ENCODE data around the gene MIB2.

Gene MIB2

DNA sequence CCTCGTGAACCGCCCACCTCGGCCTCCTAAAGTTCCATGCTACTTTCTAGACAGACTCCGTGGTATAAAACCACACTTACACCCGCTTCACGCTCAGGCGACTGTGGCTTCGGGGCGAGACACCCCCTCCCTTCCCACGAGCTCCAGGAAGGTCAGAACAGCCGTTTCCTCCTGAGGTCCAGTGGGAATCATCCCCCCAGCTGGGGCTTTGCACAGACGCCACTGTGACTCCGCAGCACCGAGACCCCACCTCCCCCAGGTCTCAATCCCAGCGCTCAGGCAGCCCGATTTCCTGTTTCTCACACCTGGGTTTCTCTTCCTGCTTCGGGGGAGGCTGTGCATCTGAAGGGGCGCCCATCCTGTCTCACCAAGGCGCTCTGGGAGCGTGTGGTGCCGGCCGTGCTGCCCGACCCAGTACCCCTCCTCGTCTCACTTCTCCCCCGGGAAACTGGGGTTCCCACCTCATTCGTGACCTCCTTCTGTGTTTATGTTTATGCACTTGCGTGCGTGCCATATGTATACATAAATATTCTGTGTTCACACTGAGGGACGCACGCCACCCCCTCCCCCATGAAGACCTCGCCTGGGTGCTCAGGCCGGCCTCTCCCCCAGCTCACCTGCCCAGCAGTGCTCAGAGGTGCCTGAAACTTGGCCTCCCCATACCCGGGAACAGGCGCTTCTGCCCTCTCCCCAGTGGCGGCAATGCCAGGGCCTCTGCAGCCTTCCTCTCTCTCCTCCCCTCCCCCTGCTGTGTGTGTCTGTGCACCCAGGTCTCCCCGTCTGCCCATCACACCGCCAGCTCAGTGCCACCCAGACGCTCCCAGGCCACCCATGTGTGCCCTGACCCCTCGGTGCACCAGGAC lies 62.6 kb downstream of the MIB2 start:
- in situ Hi-C loops (cut with HindIII; ENCODE audit: low sequenced_read_pairs) = no loop called here
- H3K4me3 ChIP-seq (ENCODE audit: low read depth, low read length) = no peak overlapping the region
- no peak for DNase-seq (ENCODE audit: low read depth)
- TF ChIP-seq CTCF (IDR thresholded peaks at IDR 0.05; ENCODE audit: low read depth, low read length, missing control alignments) = no peak

DNA sequence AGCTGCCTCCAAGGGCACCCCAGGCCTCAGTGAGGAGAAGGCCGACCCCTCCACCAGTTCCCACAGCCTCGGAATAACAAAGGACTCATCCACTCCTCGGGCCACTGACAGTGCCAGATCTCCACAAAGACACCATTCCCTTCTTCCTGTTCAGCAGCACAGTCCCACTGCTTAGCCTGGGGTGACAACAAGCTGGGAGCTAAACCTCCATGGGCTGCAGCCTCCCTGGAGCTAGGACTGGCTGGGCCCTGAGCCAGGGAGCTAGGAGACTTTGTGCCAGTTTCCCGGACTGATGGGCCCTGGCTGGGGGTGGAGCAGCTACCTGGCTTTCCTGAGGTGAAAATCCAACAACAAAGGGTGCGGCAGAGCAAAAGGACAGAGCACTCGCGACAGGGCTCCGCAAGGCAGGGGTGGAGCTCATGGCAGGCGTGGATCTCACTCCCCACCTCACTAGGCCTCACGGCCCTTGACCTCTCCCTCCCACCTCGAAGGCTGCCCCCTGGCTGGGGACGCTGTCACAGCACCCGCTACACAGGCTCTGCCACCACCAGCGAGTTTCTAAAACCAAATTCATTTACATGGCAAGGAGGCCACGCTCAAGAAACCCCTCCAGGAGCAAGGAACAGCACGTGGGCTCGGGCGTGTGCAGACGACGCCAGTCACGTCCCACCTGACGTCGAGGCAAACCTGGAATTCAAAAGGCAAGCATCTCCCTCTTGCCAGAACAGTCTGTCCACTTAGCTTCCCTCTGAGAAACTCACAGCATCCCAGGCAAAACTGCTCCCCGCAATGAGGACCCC lies 63.5 kb downstream of the MIB2 start:
- no peak for DNase-seq (ENCODE audit: low read depth)
- TF ChIP-seq CTCF (IDR thresholded peaks at IDR 0.05; ENCODE audit: low read depth, low read length, missing control alignments) = peak; percentile 29
- H3K4me3 ChIP-seq (ENCODE audit: low read depth, low read length) = no peak overlapping the region
- in situ Hi-C loops (cut with HindIII; ENCODE audit: low sequenced_read_pairs) = no loop called here
